Measurements from ENCODE around the gene UCN. TPM values are rescaled to one million over a fixed set of nuclear protein-coding genes. Genes with fewer than 3 reads are reported as not detected.
A peak's percentile ranks its signal among the peaks of the same experiment; 100 is the strongest.
"Not testable (repeated sequence)": the region's sequence is repeated elsewhere in the genome, so short reads cannot be mapped to it uniquely, and the experiment has no call there.

Gene UCN
- total RNA-seq, 3 donors from 2014 or later: 0.80 to 8.8 (median 4.6) TPM

DNA sequence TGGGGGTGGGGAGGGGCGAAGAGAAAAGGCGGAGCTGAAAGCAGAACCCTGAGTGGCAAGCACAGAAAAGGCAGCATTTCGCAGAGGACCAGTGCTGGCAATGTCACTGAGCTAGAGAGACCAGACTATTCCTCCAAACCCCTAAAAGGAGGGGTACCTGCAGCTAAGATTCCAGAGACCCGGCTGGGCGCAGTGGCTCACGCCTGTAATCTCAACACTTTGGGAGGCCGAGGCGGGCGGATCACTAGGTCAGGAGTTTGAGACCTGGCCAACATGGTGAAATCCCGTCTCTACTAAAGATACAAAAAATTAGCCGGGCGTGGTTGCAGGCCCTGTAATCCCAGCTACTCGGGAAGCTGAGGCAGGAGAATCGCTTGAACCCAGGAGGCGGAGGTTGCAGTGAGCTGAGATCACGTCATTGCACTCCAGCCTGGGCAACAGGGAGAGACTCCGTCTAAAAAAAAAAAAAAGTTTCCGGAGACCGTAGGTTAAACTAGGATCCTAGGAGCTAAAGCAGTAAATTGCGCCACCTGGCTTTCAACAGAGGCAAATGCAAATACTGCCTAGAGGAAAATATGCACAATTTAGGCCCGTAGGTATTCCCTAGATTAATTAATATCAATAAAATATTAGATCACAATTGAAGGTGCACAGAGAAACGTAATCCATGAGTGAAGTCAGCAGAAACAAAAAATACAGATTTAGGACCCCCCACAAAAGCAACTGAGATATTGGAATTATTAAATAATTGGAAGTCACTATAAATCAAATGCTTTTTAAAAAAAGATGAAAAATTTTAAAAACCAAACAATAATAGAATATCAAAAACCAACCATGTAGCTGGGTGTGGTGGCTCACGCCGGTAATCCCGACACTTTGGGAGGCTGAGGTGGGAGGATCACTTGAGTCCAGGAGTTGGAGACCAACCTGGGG, 4.9 kb downstream of the UCN start:
- DNase-seq (ENCODE audit: low spot score in 2 of 2): no peak
- intact Hi-C loops (cut with DNase I; ENCODE audit: low total_unique reads): loop anchor here (2.0 to 10.0 kb wide), 2 partner anchors 85 to 209 kb away; no protein-coding TSS in a partner anchor
- no peak for TF ChIP-seq POLR2AphosphoS5 (IDR thresholded peaks at IDR 0.05)
- TF ChIP-seq POLR2A (IDR thresholded peaks at IDR 0.05): no peak
- TF ChIP-seq, protein P1, sequence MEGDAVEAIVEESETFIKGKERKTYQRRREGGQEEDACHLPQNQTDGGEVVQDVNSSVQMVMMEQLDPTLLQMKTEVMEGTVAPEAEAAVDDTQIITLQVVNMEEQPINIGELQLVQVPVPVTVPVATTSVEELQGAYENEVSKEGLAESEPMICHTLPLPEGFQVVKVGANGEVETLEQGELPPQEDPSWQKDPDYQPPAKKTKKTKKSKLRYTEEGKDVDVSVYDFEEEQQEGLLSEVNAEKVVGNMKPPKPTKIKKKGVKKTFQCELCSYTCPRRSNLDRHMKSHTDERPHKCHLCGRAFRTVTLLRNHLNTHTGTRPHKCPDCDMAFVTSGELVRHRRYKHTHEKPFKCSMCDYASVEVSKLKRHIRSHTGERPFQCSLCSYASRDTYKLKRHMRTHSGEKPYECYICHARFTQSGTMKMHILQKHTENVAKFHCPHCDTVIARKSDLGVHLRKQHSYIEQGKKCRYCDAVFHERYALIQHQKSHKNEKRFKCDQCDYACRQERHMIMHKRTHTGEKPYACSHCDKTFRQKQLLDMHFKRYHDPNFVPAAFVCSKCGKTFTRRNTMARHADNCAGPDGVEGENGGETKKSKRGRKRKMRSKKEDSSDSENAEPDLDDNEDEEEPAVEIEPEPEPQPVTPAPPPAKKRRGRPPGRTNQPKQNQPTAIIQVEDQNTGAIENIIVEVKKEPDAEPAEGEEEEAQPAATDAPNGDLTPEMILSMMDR (IDR thresholded peaks at IDR 0.05): peak; percentile 63 to 78 (median 64)
- H3K27ac ChIP-seq: no peak overlapping the region
- H3K36me3 ChIP-seq: no peaks in the 10 kb centered on the region
- no peaks in the 10 kb centered on the region for H3K4me1 ChIP-seq
- peaks cover 17 to 29% of the 10 kb centered on the region in 2 donors for H3K27me3 ChIP-seq
- no peaks in the 10 kb centered on the region for H3K9me3 ChIP-seq
- peak overlapping the region; percentile 25 to 44 (median 39) for H3K4me3 ChIP-seq

DNA sequence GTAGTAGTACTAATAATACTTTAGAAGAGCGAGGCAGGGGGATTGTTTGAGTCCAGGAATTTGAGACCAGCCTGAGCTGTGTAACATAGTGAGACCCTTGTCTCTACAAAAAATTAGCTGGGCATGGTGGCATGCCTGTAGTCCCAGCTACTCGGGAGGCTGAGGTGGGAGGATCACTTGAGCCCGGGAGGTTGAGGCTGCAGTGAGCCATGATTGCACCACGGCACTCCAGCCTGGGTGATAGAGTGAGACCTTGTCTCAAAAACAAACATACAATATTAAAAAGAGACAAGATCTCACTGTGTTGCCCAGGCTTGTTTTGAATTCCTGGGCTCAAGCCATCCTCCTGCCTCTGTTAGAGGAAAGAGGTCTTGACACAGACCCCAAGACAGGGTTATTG, 7.6 kb downstream of the UCN start:
- not testable (repeated sequence) for H3K36me3 ChIP-seq; H3K9me3 ChIP-seq; H3K27ac ChIP-seq; H3K4me3 ChIP-seq; H3K27me3 ChIP-seq; DNase-seq (ENCODE audit: low spot score in 2 of 2); H3K4me1 ChIP-seq
- intact Hi-C loops (cut with DNase I; ENCODE audit: low total_unique reads): loop anchor here (10.0 kb wide), 1 partner anchor 206 kb away; no protein-coding TSS in a partner anchor

- Histone ChIP-seq H3K27me3 (no peaks in the 10 kb centered on the region), H3K36me3 (no peaks in the 10 kb centered on the region), H3K9me3 (no peaks in the 10 kb centered on the region), H3K4me3 (no peak overlapping the region), H3K4me1 (no peaks in the 10 kb centered on the region), H3K27ac (peak overlapping the region in 1 of 2 donors; percentile 23)
- TF ChIP-seq POLR2A (IDR thresholded peaks at IDR 0.05) (no peak), POLR2AphosphoS5 (IDR thresholded peaks at IDR 0.05) (no peak)
- TF ChIP-seq, protein P1 (IDR thresholded peaks at IDR 0.05): no peak
- no peak for DNase-seq (ENCODE audit: low spot score in 2 of 2)
- intact Hi-C loops (cut with DNase I; ENCODE audit: low total_unique reads): no loop called here
Measured at GRCh38 chr2:27298391-27299080, 9.7 kb downstream of the UCN start.

GRCh38 chr2:27297195-27297594, 11.1 kb downstream of the UCN start:
- DNase-seq (ENCODE audit: low spot score in 2 of 2): no peak
- TF ChIP-seq, protein P1 (IDR thresholded peaks at IDR 0.05): no peak
- no peak for TF ChIP-seq POLR2AphosphoS5 (IDR thresholded peaks at IDR 0.05)
- Histone ChIP-seq H3K27me3 (no peaks in the 10 kb centered on the region), H3K9me3 (no peaks in the 10 kb centered on the region), H3K4me1 (no peaks in the 10 kb centered on the region), H3K4me3 (no peak overlapping the region), H3K36me3 (no peaks in the 10 kb centered on the region), H3K27ac (no peak overlapping the region)
- intact Hi-C loops (cut with DNase I; ENCODE audit: low total_unique reads): no loop called here

DNA sequence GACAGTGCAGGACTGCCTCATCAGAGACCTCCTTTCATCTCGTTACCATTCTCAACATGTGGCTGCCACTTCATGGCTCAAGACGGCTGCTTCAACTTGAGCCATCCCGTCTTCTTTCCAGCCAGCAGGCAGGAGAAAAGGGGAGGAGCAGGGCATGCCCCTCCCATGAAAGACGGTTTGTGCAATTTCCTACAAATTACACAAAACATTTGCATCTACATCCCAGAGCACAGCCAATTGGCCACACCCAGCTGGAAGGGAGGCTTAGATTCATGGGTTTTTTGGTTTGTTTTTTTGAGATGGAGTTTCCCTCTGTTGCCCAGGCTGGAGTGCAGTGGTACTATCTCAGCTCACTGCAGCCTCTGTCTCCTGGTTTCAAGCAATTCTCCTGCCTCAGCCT, 11.8 kb downstream of the UCN start:
- TF ChIP-seq POLR2AphosphoS5 (IDR thresholded peaks at IDR 0.05) (no peak), POLR2A (IDR thresholded peaks at IDR 0.05) (no peak)
- TF ChIP-seq, protein P1 (IDR thresholded peaks at IDR 0.05): no peak
- intact Hi-C loops (cut with DNase I; ENCODE audit: low total_unique reads): no loop called here
- no peaks in the 10 kb centered on the region for H3K27me3 ChIP-seq

More for the DNA sequence above, 11.8 kb downstream of the UCN start:
- no peak overlapping the region for H3K27ac ChIP-seq
- H3K4me3 ChIP-seq: no peak overlapping the region
- H3K9me3 ChIP-seq: no peaks in the 10 kb centered on the region
- DNase-seq (ENCODE audit: low spot score in 2 of 2): no peak
- H3K36me3 ChIP-seq: no peaks in the 10 kb centered on the region
- H3K4me1 ChIP-seq: no peaks in the 10 kb centered on the region
